H9 (cell line): Measurements from ENCODE around the gene STK38. TPM values are rescaled to one million over a fixed set of nuclear protein-coding genes. Genes with fewer than 3 reads are reported as not detected.

Source experiments
- DNase-seq: peaks from one replicate; pipeline ENCODE4 v3.0.0-alpha.2; 2017
- H2AFZ ChIP-seq: one replicate; pipeline ENCODE4 v1.6.1; 2013; ENCODE audit warnings: mild to moderate bottlenecking, low read length, control low read depth, moderate library complexity
- H2AK5ac ChIP-seq: 2 replicates; pipeline ENCODE4 v1.6.1; 2013; ENCODE audit warnings: low read length, control low read depth, mixed read lengths; ENCODE audit not compliant: insufficient read length
- H2BK120ac ChIP-seq: one replicate; pipeline ENCODE4 v1.6.1; 2013; ENCODE audit warnings: low read depth, mild to moderate bottlenecking, low read length, control low read depth, inconsistent platforms; ENCODE audit not compliant: poor library complexity, severe bottlenecking
- H2BK12ac ChIP-seq: 2 replicates; pipeline ENCODE4 v1.6.1; 2013; ENCODE audit warnings: low read length, control low read depth, mixed read lengths, low read depth; ENCODE audit not compliant: insufficient read length
- H2BK15ac ChIP-seq: 2 replicates; pipeline ENCODE4 v1.6.1; 2013; ENCODE audit warnings: low read depth, low read length, control low read depth
- H2BK20ac ChIP-seq: one replicate; pipeline ENCODE4 v1.6.1; 2013; ENCODE audit warnings: low read depth, mild to moderate bottlenecking, low read length, control low read depth, inconsistent platforms; ENCODE audit not compliant: poor library complexity, severe bottlenecking
- H2BK5ac ChIP-seq: 2 replicates; pipeline ENCODE4 v1.6.1; 2013; ENCODE audit warnings: low read length, control low read depth, mixed read lengths; ENCODE audit not compliant: insufficient read length
- H3K14ac ChIP-seq: 2 replicates; pipeline ENCODE4 v1.6.1; 2013; ENCODE audit warnings: low read length, control low read depth; ENCODE audit not compliant: insufficient read depth
- H3K18ac ChIP-seq: 2 replicates; pipeline ENCODE4 v1.6.1; 2013; ENCODE audit warnings: low read depth, mild to moderate bottlenecking, mixed read lengths, low read length, control low read depth; ENCODE audit not compliant: insufficient read length
- H3K23ac ChIP-seq: 2 replicates; pipeline ENCODE4 v1.6.1; 2013; ENCODE audit warnings: low read length, control low read depth, mixed read lengths, low read depth; ENCODE audit not compliant: insufficient read length
- H3K23me2 ChIP-seq: 2 replicates; pipeline ENCODE4 v1.6.1; 2013; ENCODE audit warnings: low read depth, mild to moderate bottlenecking, mixed read lengths, low read length, control low read depth; ENCODE audit not compliant: insufficient read length, poor library complexity, severe bottlenecking
- H3K27ac ChIP-seq: 2 replicates; pipeline ENCODE4 v1.5.1; 2013; ENCODE audit warnings: low read length, control low read depth, mixed read lengths, low read depth; ENCODE audit not compliant: insufficient read length
- H3K27me3 ChIP-seq: 2 replicates; pipeline ENCODE4 v1.6.1; 2013; ENCODE audit warnings: low read length, control low read depth, inconsistent platforms; ENCODE audit not compliant: insufficient read depth
- H3K4ac ChIP-seq: 2 replicates; pipeline ENCODE4 v1.6.1; 2013; ENCODE audit warnings: low read depth, mild to moderate bottlenecking, control low read depth, inconsistent platforms, low read length, moderate library complexity
- H3K4me1 ChIP-seq: 2 replicates; pipeline ENCODE4 v1.6.1; 2013; ENCODE audit warnings: low read length, control low read depth, inconsistent platforms; ENCODE audit not compliant: insufficient read depth
- H3K4me2 ChIP-seq: 2 replicates; pipeline ENCODE4 v1.6.1; 2013; ENCODE audit warnings: low read length, control low read depth, mixed read lengths; ENCODE audit not compliant: insufficient read length, insufficient read depth
- H3K56ac ChIP-seq: 2 replicates; pipeline ENCODE4 v1.6.1; 2013; ENCODE audit warnings: low read depth, mild to moderate bottlenecking, mixed read lengths, low read length, control low read depth; ENCODE audit not compliant: insufficient read length
- H3K79me1 ChIP-seq: 2 replicates; pipeline ENCODE4 v1.6.1; 2013; ENCODE audit warnings: low read depth, mild to moderate bottlenecking, moderate library complexity, low read length, control low read depth, inconsistent platforms; ENCODE audit not compliant: insufficient read depth, poor library complexity, severe bottlenecking
- H3K79me2 ChIP-seq: 2 replicates; pipeline ENCODE4 v1.6.1; 2013; ENCODE audit warnings: low read length, control low read depth, inconsistent platforms; ENCODE audit not compliant: insufficient read depth
- H3K9ac ChIP-seq: 2 replicates; pipeline ENCODE4 v1.6.1; 2013; ENCODE audit warnings: low read length, control low read depth, mixed read lengths; ENCODE audit not compliant: insufficient read length; ENCODE audit errors: extremely low read depth
- H3K9me3 ChIP-seq: one replicate; pipeline ENCODE4 v1.6.1; 2013; ENCODE audit warnings: low read depth, low read length, inconsistent platforms; ENCODE audit not compliant: control insufficient read depth
- H3T11ph ChIP-seq: one replicate; pipeline ENCODE4 v1.6.1; 2013; ENCODE audit warnings: mild to moderate bottlenecking, low read length, control low read depth, inconsistent platforms
- H4K20me1 ChIP-seq: one replicate; pipeline ENCODE4 v1.6.1; 2013; ENCODE audit not compliant: control insufficient read depth, insufficient read length, insufficient read depth
- H4K5ac ChIP-seq: 2 replicates; pipeline ENCODE4 v1.6.1; 2013; ENCODE audit warnings: low read depth, mild to moderate bottlenecking, mixed read lengths, low read length, control low read depth; ENCODE audit not compliant: insufficient read length
- H4K8ac ChIP-seq: replicated peaks from 2 replicates; pipeline ENCODE4 v1.6.1; 2013; ENCODE audit warnings: low read length, control low read depth, mixed read lengths, low read depth; ENCODE audit not compliant: insufficient read length
- H4K91ac ChIP-seq: 2 replicates; pipeline ENCODE4 v1.6.1; 2013; ENCODE audit warnings: low read depth, mild to moderate bottlenecking, moderate library complexity, mixed read lengths, low read length, control low read depth; ENCODE audit not compliant: insufficient read length
- H3K27ac Mint-ChIP-seq, 3 experiments: 2 replicates in 2 of 3; 3 replicates in 1 of 3; pipeline ENCODE4 v1.8.0; 2020 to 2021; ENCODE audit warnings: mixed read lengths in 3 of 3, mild to moderate bottlenecking in 1 of 3, moderate library complexity in 1 of 3
- H3K27me3 Mint-ChIP-seq: 2 replicates; pipeline ENCODE4 v1.8.0; 2021; ENCODE audit warnings: low read depth, mild to moderate bottlenecking, moderate library complexity, mixed read lengths
- H3K36me3 Mint-ChIP-seq, 3 experiments: 2 replicates in 2 of 3; 3 replicates in 1 of 3; pipeline ENCODE4 v1.8.0; 2020 to 2021; ENCODE audit warnings: low read depth in 3 of 3, mixed read lengths in 3 of 3; ENCODE audit not compliant: insufficient read depth in 1 of 3
- H3K4me1 Mint-ChIP-seq, 2 experiments: 2 replicates each; pipeline ENCODE4 v1.8.0; 2020; ENCODE audit warnings: mixed read lengths in 2 of 2
- H3K4me3 Mint-ChIP-seq, 2 experiments: 2 replicates in 1 of 2; 3 replicates in 1 of 2; pipeline ENCODE4 v1.8.0; 2020 to 2021; ENCODE audit warnings: mild to moderate bottlenecking in 2 of 2, mixed read lengths in 2 of 2, moderate library complexity in 1 of 2
- H3K9me3 Mint-ChIP-seq, 2 experiments: 2 replicates in 1 of 2; 3 replicates in 1 of 2; pipeline ENCODE4 v1.8.0; 2020; ENCODE audit warnings: mild to moderate bottlenecking in 2 of 2, mixed read lengths in 2 of 2, moderate library complexity in 1 of 2
- CTCF ChIP-seq: fragments of 200-600 bp; sonication (generic); conservative IDR thresholded peaks from 3 replicates; pipeline ENCODE4 v1.8.0; 2021; ENCODE audit warnings: antibody characterized with exemption, mild to moderate bottlenecking
- WGBS: extraction: QIAGEN DNeasy Blood & Tissue Kit; methylation state at CpG from one replicate; pipeline ENCODE4 v1.1.7; 2013; ENCODE audit warnings: missing lambda C conversion rate, low lambda C conversion rate, mixed read lengths; ENCODE audit not compliant: insufficient read length; ENCODE audit errors: extremely low coverage; 5-methylcytosine and 5-hydroxymethylcytosine counted together
- total RNA-seq: library from RNA; stranded (reverse); gene quantifications from 2 replicates; pipeline ENCODE4 v1.2.1, GENCODE V29; 2021

The STK38 gene
- total RNA-seq, 1 experiment from 2014 or later, result 17.5 TPM

GRCh38 chr6:36505744-36506534, 41.3 kb downstream of the STK38 start:
- Histone ChIP-seq H2BK12ac (no peak overlapping the region), H3K79me2 (no peaks in the 10 kb centered on the region), H3T11ph (no peak overlapping the region), H2BK5ac (no peak overlapping the region), H3K79me1 (no peaks in the 10 kb centered on the region), H3K9me3 (no peaks in the 10 kb centered on the region), H3K56ac (no peak overlapping the region), H3K23me2 (no peaks in the 10 kb centered on the region), H4K8ac (no peak overlapping the region), H2AK5ac (no peak overlapping the region), H3K14ac (no peak overlapping the region), H3K9ac (no peak overlapping the region), H4K20me1 (no peaks in the 10 kb centered on the region), H3K27me3 (no peaks in the 10 kb centered on the region), H3K27ac (no peak overlapping the region), H2AFZ (no peak overlapping the region), H2BK20ac (no peak overlapping the region), H4K91ac (no peak overlapping the region), H3K4me2 (no peak overlapping the region), H3K4me1 (no peaks in the 10 kb centered on the region), H2BK15ac (no peak overlapping the region), H3K18ac (no peak overlapping the region), H2BK120ac (no peak overlapping the region), H3K23ac (no peak overlapping the region), H4K5ac (no peak overlapping the region), H3K4ac (no peak overlapping the region)
- H3K27me3 Mint-ChIP-seq, result no peaks in the 10 kb centered on the region
- peaks cover 13 to 49% (median 36%) of the 10 kb centered on the region in 3 experiments; a peak in 6 of 7 replicates for H3K36me3 Mint-ChIP-seq
- no peak overlapping the region for H3K4me3 Mint-ChIP-seq
- WGBS, result no CpG with 5 or more reads among the region's 6 CpGs
- 0 out of 4 replicates have a peak, but pooled peaks cover 0 to 3% of the 10 kb centered on the region in 2 experiments for H3K4me1 Mint-ChIP-seq
- H3K9me3 Mint-ChIP-seq, result peaks cover 0 to 2% of the 10 kb centered on the region in 2 experiments; a peak in 1 of 5 replicates
- H3K27ac Mint-ChIP-seq, result no peak overlapping the region
- DNase-seq, result no peak
- no peak for TF ChIP-seq CTCF
